ENCODE results near the gene CROCC2.

The CROCC2 gene

DNA sequence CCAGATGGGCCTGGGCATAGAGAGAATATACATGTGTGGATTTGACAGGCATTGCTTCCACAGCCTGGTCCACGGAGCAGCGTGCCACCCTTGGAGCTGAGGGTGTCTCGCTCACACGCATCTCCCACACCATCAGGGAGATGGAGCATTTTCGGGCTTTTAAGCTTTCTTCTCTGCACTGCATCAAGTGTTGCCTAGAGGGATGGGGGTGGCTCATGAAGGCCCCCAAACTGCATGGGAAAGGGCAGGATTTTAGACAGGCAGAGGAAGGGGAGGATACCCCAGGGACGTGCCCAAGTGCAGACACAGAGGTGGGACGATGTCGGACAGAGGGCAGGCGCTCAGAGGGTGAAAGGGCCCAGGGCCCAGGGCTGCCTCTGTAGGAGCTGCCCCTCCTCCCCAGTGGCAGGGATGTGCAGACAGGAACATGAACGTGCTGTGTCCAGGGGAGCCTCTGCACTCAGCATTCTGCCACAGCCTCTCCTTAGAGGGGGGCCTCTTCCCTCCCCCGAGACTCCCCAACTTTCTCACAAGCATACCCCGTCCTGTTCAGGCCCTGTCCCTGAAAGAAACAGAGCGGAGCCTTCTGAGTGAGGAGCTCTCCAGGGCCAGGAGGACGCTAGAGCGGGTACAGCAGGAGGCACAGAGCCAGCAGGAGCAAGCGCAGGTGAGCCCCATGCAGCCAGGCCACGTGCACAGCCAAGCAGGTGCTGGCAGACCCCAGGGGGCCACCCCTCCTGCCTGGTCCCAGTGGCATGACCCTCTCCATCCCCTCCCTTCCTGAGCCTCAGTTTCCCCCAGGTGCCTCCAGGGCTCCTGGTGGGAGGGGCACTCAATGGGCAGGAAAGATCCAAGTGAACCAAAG lies 49.4 kb downstream of the CROCC2 start:
- TF ChIP-seq, protein P1, sequence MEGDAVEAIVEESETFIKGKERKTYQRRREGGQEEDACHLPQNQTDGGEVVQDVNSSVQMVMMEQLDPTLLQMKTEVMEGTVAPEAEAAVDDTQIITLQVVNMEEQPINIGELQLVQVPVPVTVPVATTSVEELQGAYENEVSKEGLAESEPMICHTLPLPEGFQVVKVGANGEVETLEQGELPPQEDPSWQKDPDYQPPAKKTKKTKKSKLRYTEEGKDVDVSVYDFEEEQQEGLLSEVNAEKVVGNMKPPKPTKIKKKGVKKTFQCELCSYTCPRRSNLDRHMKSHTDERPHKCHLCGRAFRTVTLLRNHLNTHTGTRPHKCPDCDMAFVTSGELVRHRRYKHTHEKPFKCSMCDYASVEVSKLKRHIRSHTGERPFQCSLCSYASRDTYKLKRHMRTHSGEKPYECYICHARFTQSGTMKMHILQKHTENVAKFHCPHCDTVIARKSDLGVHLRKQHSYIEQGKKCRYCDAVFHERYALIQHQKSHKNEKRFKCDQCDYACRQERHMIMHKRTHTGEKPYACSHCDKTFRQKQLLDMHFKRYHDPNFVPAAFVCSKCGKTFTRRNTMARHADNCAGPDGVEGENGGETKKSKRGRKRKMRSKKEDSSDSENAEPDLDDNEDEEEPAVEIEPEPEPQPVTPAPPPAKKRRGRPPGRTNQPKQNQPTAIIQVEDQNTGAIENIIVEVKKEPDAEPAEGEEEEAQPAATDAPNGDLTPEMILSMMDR (IDR thresholded peaks at IDR 0.05) = no peak
- peaks cover 11% of the 10 kb centered on the region for H3K4me1 ChIP-seq
- no peaks in the 10 kb centered on the region for H3K9me3 ChIP-seq (ENCODE audit: control insufficient read depth, low read length)

GRCh38 chr2:240956171-240956934 lies 50.2 kb downstream of the CROCC2 start:
- no peak overlapping the region for H3K9ac ChIP-seq
- H3K79me2 ChIP-seq = no peaks in the 10 kb centered on the region
- no peak overlapping the region for H3K27ac ChIP-seq
- H3K9me3 ChIP-seq (ENCODE audit: control insufficient read depth, low read length) = no peaks in the 10 kb centered on the region
- H3K36me3 ChIP-seq (ENCODE audit: control insufficient read depth, insufficient read depth, low read length) = no peaks in the 10 kb centered on the region
- TF ChIP-seq, protein P1 (IDR thresholded peaks at IDR 0.05) = no peak
- H3K27me3 ChIP-seq (ENCODE audit: control insufficient read depth, insufficient read depth, low read length) = no peaks in the 10 kb centered on the region
- peaks cover 19% of the 10 kb centered on the region for H3K4me1 ChIP-seq
- no peak overlapping the region for H3K4me2 ChIP-seq (ENCODE audit: low read length)
- no peak overlapping the region for H3K4me3 ChIP-seq (ENCODE audit: low read depth, low read length)
- H2AFZ ChIP-seq = no peak overlapping the region

More for the DNA sequence above, 49.4 kb downstream of the CROCC2 start:
- no peak overlapping the region for H3K4me3 ChIP-seq (ENCODE audit: low read depth, low read length)
- no peak overlapping the region for H3K27ac ChIP-seq
- H3K27me3 ChIP-seq (ENCODE audit: control insufficient read depth, insufficient read depth, low read length) = no peaks in the 10 kb centered on the region
- H3K9ac ChIP-seq = no peak overlapping the region
- no peaks in the 10 kb centered on the region for H3K36me3 ChIP-seq (ENCODE audit: control insufficient read depth, insufficient read depth, low read length)
- H3K79me2 ChIP-seq = no peaks in the 10 kb centered on the region
- no peak overlapping the region for H3K4me2 ChIP-seq (ENCODE audit: low read length)
- peak overlapping the region; percentile 48 for H2AFZ ChIP-seq

GRCh38 chr2:240956935-240957655 lies 51.0 kb downstream of the CROCC2 start:
- Histone ChIP-seq H3K36me3 (ENCODE audit: control insufficient read depth, insufficient read depth, low read length) (no peaks in the 10 kb centered on the region), H3K27ac (no peak overlapping the region), H3K4me1 (peaks cover 25% of the 10 kb centered on the region), H3K4me3 (ENCODE audit: low read depth, low read length) (no peak overlapping the region), H3K9me3 (ENCODE audit: control insufficient read depth, low read length) (no peaks in the 10 kb centered on the region), H3K9ac (no peak overlapping the region), H3K79me2 (no peaks in the 10 kb centered on the region), H3K4me2 (ENCODE audit: low read length) (no peak overlapping the region), H3K27me3 (ENCODE audit: control insufficient read depth, insufficient read depth, low read length) (no peaks in the 10 kb centered on the region), H2AFZ (no peak overlapping the region)
- TF ChIP-seq, protein P1 (IDR thresholded peaks at IDR 0.05) = no peak

DNA sequence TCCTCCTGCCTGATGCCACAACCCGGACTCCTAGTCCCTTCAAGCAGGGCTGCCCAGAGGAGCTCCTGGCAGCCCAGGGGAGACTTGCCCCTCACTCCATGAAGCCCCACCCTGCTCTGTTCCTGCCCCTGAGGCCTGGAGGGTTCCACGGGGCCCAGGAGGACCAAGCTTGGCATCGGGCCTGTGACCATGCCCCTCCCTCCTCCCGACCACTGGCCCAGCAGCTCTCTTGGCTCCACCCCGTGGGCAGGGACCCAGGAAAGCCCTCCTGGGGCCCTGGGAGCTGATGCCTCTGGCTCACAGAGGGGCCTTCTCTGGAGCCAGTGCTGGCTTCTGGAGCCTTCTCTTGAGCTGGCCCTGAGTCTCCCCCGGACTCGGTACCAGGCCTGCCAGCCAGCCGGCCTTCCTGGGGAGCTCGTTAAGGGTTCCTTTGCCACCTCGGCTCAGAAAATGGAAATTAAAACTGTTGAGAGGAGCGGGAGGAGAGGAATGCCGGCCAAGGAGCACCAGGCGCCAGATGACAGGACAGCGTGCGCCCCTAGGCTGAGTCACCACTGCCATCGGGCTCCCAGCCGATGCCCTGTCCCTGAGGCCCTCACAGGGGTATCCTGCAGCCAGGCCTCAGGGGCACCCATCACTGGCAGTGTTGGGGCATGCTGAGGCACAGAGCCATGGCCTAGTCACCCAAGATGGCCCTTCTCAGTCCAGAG lies 51.7 kb downstream of the CROCC2 start:
- Histone ChIP-seq H3K9me3 (ENCODE audit: control insufficient read depth, low read length) (no peaks in the 10 kb centered on the region), H3K9ac (no peak overlapping the region), H3K36me3 (ENCODE audit: control insufficient read depth, insufficient read depth, low read length) (no peaks in the 10 kb centered on the region), H3K27me3 (ENCODE audit: control insufficient read depth, insufficient read depth, low read length) (no peaks in the 10 kb centered on the region), H3K4me2 (ENCODE audit: low read length) (no peak overlapping the region), H3K79me2 (no peaks in the 10 kb centered on the region), H3K4me1 (peaks cover 32% of the 10 kb centered on the region), H3K4me3 (ENCODE audit: low read depth, low read length) (no peak overlapping the region), H3K27ac (no peak overlapping the region), H2AFZ (no peak overlapping the region)
- TF ChIP-seq, protein P1 (IDR thresholded peaks at IDR 0.05) = no peak

Measured in parathyroid adenoma (tissue), 2 donors.